ENCODE data around the gene GPR161. TPM values are rescaled to one million over a fixed set of nuclear protein-coding genes. Genes with fewer than 3 reads are reported as not detected.

GPR161 gene
- total RNA-seq, 4 donors from 2014 or later: 0.60 to 3.3 (median 2.8) TPM

GRCh38 chr1:168161459-168161858 lies 24.7 kb upstream of the GPR161 start:
- no peak for DNase-seq
- Histone ChIP-seq H3K4me3 (no peak overlapping the region), H3K36me3 (no peaks in the 10 kb centered on the region), H3K27me3 (no peaks in the 10 kb centered on the region), H3K27ac (no peak overlapping the region), H3K4me1 (no peaks in the 10 kb centered on the region), H3K9me3 (peaks cover 6 to 19% of the 10 kb centered on the region in 2 donors)
- in situ Hi-C loops (cut with MboI; ENCODE audit: low pct_ligation_motif_present in 1 of 4, low pct_unique_long_range_greater_than_20kb in 1 of 4, low sequenced_read_pairs in 3 of 4): no loop called here
- no peak for TF ChIP-seq CTCF (IDR thresholded peaks at IDR 0.05)
- TF ChIP-seq POLR2A (IDR thresholded peaks at IDR 0.05): no peak
- TF ChIP-seq POLR2AphosphoS5 (IDR thresholded peaks at IDR 0.05): no peak
- TF ChIP-seq EP300 (IDR thresholded peaks at IDR 0.05; ENCODE audit: low read depth): no peak
- WGBS, 2 donors (ENCODE audit: low coverage in 1 of 2): 83% methylated on average over 2 of the region's 2 CpGs; no CpG with 5 or more reads in 1 of the 2 donors
- intact Hi-C loops (cut with DNase I; ENCODE audit: low total_unique reads): no loop called here

- Histone ChIP-seq H3K9me3 (peaks cover 6 to 19% of the 10 kb centered on the region in 2 donors), H3K27ac (no peak overlapping the region), H3K4me1 (no peaks in the 10 kb centered on the region), H3K36me3 (no peaks in the 10 kb centered on the region), H3K27me3 (no peaks in the 10 kb centered on the region), H3K4me3 (no peak overlapping the region)
- no peak for DNase-seq
- in situ Hi-C loops (cut with MboI; ENCODE audit: low pct_ligation_motif_present in 1 of 4, low pct_unique_long_range_greater_than_20kb in 1 of 4, low sequenced_read_pairs in 3 of 4): no loop called here
- 80 to 96% methylated on average over 1 of the region's 1 CpG for WGBS, 2 donors (ENCODE audit: low coverage in 1 of 2)
- intact Hi-C loops (cut with DNase I; ENCODE audit: low total_unique reads): no loop called here
- TF ChIP-seq EP300 (IDR thresholded peaks at IDR 0.05; ENCODE audit: low read depth) (no peak), CTCF (IDR thresholded peaks at IDR 0.05) (no peak), POLR2A (IDR thresholded peaks at IDR 0.05) (no peak), POLR2AphosphoS5 (IDR thresholded peaks at IDR 0.05) (no peak)
Observed at GRCh38 chr1:168159979-168160378, 23.2 kb upstream of the GPR161 start.

- intact Hi-C loops (cut with DNase I; ENCODE audit: low total_unique reads): no loop called here
- no peaks in the 10 kb centered on the region for H3K27me3 ChIP-seq
Observed at GRCh38 chr1:168159251-168159650, 22.5 kb upstream of the GPR161 start.

GRCh38 chr1:168157638-168158037 lies 20.9 kb upstream of the GPR161 start:
- Histone ChIP-seq H3K4me3 (no peak overlapping the region), H3K27ac (no peak overlapping the region), H3K4me1 (no peaks in the 10 kb centered on the region), H3K36me3 (no peaks in the 10 kb centered on the region), H3K9me3 (peaks cover 6 to 19% of the 10 kb centered on the region in 2 donors), H3K27me3 (no peaks in the 10 kb centered on the region)
- in situ Hi-C loops (cut with MboI; ENCODE audit: low pct_ligation_motif_present in 1 of 4, low pct_unique_long_range_greater_than_20kb in 1 of 4, low sequenced_read_pairs in 3 of 4) (no loop called here), intact Hi-C loops (cut with DNase I; ENCODE audit: low total_unique reads) (no loop called here)
- no peak for TF ChIP-seq POLR2A (IDR thresholded peaks at IDR 0.05)
- TF ChIP-seq EP300 (IDR thresholded peaks at IDR 0.05; ENCODE audit: low read depth): no peak
- no peak for TF ChIP-seq CTCF (IDR thresholded peaks at IDR 0.05)
- TF ChIP-seq POLR2AphosphoS5 (IDR thresholded peaks at IDR 0.05): no peak
- no peak for DNase-seq

More at GRCh38 chr1:168159251-168159650, 22.5 kb upstream of the GPR161 start:
- in situ Hi-C loops (cut with MboI; ENCODE audit: low pct_ligation_motif_present in 1 of 4, low pct_unique_long_range_greater_than_20kb in 1 of 4, low sequenced_read_pairs in 3 of 4): no loop called here
- TF ChIP-seq EP300 (IDR thresholded peaks at IDR 0.05; ENCODE audit: low read depth) (no peak), CTCF (IDR thresholded peaks at IDR 0.05) (no peak), POLR2A (IDR thresholded peaks at IDR 0.05) (no peak), POLR2AphosphoS5 (IDR thresholded peaks at IDR 0.05) (no peak)
- Histone ChIP-seq H3K27ac (no peak overlapping the region), H3K4me3 (no peak overlapping the region), H3K4me1 (no peaks in the 10 kb centered on the region), H3K36me3 (no peaks in the 10 kb centered on the region), H3K9me3 (peaks cover 6 to 19% of the 10 kb centered on the region in 2 donors)
- 57 to 64% methylated on average over 1 of the region's 1 CpG for WGBS, 2 donors (ENCODE audit: low coverage in 1 of 2)
- no peak for DNase-seq
